AG08395 (cell line): Measurements from ENCODE around the gene DCLRE1C.
"Not testable (repeated sequence)": the region's sequence is repeated elsewhere in the genome, so short reads cannot be mapped to it uniquely, and the experiment has no call there.

Experiments used
- DNase-seq: peaks from one replicate; pipeline ENCODE4 v3.0.0; 2012; ENCODE audit warnings: mixed read lengths, low spot score

Gene DCLRE1C

DNA sequence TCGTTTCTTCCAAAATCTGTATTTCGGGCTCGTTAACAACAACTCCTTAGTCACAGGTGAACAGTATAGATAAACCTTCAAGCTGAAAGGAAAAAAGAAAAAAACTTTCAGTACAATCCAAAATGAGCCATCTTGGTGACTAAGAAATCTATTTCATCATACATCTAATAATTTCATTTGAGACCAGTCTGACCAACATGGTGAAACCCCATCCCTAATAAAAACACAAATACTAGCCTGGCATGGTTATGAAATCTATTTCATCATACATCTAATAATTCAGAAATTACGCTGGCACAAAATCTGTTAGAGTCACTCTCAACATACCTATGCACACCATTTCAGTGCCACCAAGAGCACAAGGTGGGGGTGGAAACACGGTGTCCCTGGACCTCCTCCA is 8.8 kb downstream of the DCLRE1C start:
- DNase-seq, result no peak

DNA sequence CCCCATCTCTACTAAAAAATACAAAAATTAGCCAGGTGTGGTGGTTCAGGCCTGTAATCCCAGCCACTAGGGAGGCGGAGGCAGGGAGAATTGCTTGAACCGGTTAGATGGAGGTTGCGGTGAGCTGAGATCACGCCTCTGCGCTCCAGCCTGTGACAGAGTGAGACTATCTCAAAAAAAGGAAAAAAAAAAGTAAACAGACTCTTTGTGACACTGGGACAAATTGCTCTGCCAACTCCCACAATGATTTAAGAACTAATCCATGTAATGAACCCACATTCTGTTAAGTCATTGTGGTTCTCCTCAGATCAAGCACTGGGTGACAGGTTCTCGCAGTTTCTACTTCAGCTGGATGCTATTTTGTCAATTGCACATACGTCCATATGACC is 11.0 kb downstream of the DCLRE1C start:
- not testable (repeated sequence) for DNase-seq

DNA sequence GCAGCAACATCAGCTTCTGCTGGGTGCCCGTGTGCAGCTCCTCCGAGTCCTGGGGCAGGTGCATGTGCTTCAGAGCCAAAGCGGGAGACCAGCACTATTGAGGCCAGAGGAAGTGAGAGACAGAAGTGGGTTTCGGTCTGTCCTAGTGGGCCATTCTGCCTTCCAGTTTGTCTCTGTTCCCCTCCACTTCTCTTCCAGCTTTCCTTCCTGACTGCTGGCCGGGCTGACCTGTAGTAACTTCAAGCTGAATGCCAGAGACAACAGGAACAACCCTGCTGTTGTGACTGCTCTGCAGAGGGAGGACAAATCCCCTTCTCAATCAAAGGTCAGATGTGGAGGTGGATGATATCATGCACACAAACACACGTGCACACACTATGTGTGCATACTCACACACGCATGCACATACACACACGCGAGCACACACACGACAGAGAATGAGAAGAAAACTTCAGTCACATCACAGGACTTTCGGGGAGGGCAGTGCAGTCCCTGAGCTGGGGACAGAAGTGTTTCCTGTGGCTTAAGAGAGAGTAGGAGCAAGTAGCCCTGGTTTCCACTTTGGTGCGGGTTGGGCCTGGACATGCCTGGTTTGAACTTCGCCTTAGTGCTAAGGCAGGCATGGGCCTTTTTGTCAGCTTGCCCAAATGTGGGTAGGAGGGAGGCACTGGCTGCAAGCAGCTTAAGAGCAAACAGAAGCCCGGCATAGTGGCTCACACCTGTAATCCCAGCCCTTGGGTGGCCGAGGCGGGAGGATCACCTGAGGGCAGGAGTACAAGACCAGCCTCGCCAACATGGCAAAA is 11.5 kb downstream of the DCLRE1C start:
- DNase-seq, result not testable (repeated sequence)

DNA sequence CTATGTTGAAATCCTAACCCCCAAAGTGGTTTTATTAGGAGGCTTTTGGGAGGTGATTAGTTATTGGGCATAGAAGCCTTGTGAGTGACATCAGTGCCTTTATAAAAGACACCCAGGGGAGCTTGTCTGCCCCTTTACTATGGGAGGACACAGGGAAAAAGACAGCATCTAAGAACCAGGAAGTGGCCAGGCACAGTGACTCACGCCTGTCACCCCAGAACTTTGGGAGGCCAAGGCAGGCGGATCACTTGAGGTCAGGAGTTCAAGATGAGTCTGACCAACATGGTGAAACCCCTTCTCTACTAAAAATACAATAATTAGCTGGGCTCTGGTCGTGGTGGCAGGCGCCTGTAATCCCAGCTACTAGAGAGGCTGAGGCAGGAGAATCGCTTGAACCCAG is 14.9 kb downstream of the DCLRE1C start:
- DNase-seq, result not testable (repeated sequence)

DNA sequence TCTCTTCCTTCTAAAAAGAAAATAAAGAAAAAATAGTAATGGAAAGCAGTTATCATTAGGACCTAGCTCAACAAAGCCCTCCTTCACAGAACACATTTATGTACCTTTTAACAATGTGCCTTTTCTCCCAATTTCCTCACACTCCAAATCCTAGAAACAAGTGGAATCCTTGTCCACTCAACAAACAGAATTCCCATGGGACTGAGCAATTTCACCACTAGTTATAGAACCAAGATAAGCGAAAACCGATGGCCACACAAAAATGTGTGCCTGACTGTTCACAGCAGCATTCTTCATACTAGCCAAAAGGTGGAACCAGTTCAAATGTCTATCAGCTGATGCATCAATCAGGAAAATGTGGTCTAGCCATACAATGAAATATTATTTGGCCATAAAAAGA is 17.3 kb downstream of the DCLRE1C start:
- no peak for DNase-seq

DNA sequence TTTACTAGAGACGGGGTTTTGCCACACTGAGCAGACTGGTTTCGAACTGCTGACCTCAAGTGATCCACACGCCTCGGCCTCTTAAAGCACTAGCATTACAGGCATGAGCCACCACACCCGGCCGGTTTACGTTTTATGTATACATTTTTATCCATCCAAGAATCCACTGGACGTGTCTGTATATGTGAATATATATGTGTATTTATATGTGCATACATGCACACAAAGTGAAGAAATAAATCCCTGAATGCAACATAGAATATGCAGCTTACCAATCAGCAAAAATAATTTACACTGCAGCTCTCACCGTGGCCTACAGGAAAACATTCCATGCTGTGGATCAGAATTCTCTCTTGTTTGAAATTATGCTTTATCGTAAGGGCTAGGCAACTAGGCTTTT is 23.3 kb downstream of the DCLRE1C start:
- no peak for DNase-seq

DNA sequence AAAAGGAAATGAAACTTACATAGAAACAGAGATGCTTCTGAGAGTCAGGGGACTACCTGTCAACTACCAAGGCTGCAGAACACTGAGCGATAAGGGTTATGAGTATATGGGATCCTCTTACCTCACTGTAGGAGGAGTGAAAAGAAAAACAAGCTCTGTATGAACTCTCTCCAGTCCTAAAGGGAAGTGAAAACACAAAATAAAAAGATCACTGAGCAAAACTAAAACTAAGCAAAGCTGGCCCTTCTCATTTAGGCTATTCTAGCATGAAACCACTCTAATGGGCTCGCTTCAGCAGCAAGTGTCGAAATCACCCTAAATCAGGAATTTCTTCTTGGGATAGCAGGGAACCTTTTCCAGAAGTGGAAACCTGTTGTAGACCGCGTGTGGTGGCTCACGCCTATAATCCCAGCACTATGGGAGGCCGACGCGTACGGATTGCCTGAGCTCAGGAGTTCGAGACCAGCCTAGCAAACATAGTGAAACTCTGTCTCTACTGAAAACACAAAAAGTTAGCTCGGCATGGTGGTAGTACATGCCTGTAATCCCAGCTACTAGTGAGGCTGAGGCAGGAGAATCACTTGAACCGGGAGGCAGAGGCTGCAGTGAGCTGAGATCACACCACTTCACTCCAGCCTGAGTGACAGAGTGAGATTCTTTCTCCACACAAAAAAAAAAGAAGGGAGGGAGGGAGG is 27.0 kb downstream of the DCLRE1C start:
- no peak for DNase-seq

DNA sequence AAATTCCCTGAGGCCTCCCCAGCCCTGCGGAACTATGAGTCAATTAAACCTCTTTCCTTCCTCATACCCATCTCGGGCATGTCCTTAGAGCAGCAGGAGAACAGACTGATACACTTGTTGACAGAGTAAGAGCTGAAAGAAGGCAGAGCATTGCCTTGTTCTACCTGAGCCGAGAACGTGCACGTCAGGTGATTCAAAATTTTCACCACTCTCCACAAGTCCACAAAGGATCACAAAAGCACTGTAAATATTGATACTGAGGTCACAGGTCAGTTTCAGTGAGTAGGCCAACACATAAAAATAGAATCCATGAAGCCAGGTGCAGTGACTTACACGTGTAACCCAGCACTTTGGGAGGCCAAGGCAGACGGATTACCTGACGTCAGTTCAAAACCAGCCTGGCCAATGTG is 27.8 kb downstream of the DCLRE1C start:
- DNase-seq, result no peak

DNA sequence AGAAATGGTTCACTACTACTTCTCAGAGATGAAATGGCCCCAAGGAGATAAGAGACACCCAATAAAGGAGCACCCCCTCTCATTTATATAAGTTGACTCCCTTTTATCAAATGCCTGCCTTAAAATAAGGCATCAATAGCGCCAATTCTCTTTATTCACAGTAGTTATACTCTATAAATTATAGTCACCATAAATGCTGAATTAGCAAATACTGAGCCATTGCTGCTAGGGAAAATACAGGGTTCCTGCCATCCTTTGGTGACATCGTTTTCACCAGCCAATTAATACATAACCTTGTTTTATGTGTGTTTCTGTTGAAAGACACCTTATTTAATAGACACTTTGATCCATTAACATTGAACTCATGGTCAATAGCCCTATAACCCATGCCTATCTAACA is 28.6 kb downstream of the DCLRE1C start:
- DNase-seq, result no peak

DNA sequence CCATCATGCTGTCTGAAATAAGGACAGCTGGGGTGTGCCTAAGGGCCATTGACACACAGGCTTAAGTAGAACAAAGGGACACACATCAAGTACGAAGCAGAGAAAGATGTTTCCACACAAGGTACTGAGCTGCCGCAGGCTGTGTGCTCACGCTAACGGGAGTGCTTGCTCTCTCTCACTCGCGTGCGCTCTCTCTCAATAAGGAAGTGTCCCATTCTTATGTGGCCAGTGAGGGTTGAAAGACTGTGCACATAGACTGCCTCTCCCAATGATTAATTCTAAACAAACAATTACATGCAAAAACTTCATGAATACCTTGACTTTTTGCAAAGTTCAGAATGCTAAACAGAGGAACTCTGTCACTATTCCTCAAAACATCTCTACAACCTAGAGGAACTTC is 29.9 kb downstream of the DCLRE1C start:
- no peak for DNase-seq

DNA sequence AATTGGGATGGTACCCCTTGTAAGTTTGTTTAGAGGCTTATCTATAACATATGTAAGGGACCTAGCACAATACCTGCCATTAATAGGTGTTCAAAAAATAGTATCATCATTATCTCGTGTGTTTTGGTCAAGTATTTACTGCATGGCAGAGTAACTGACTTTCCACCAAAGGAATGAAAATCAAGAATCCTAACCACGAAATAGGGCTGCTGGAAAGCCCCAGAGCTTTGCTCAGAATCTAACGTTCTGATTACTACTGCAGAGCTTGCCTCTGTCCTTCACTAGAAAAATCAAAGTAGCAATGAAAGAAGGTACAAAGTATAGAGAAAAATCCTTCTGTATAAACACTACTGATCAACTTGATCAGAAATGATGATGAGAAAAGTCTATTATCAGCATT is 34.9 kb downstream of the DCLRE1C start:
- DNase-seq, result no peak

DNA sequence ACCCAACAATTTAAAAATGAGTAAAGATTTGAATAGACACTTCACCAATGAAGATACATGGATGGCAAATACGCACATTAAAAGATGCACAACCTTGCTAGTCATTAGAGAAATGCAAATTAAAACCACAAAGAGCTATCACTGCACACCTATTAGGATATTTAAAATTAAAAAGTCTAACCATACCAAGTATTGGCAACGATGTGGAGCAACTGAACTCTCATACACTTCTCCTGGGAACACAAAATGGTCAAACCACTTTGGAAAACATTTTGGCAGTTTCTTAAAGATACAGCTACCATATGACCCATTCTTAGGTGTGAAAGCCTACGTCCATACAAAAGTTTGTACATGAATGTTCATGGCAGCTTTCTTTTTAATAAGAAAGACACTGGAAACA is 36.1 kb downstream of the DCLRE1C start:
- no peak for DNase-seq

DNA sequence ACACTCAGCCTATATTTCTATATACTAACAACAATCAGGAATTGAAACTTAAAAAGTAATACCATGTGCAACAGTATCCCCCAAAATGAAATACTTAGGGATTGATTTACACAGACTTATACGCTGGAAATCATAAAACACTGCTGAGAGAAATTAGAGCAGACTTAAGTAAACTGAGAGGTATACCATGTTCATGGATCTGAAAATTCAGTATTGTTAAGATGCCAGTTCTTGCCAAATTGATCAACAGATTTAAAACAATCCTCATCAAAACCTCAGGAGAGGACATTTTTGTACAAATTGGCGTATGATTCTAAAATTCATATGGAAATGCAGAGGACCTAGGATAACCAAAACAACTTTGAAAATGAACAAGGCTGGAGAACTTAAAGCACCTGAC is 37.3 kb downstream of the DCLRE1C start:
- no peak for DNase-seq

DNA sequence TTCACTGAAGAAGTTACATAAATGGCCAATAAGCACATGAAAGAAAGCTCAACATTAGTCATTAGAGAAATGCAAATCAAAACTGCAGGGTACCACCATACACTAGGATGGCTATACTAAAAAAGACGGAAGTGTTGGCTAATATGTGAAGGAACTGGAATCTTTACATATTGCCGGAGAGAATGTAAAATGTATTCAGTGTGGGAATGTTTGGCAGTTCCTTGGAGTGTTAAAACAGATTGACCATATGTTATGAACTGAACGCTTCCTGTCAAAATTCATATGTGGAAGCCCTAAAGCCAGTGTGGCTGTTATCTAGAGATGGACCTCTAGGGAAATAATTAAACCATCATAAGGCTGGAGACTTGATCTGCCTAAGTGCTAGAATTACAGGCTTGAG is 42.1 kb downstream of the DCLRE1C start:
- DNase-seq, result no peak

DNA sequence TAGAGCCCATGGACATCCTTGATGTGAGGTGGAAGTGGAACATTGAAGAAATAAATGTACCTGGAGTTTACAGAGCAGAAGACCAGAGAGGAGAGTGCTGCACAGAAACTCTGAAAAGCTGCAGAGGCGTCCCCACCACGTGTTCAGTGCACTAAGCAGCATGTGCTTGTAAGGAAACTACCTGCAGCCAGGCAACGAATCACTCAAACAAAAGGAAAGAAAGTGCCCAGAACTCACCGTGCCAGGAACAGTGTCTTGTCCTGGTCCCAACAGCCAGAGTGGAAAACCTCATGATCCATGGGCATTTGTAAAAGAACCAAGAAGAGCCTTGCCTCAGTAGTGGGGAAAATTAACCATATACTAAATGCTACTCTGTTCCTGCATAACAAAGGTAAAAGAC is 42.9 kb downstream of the DCLRE1C start:
- no peak for DNase-seq

DNA sequence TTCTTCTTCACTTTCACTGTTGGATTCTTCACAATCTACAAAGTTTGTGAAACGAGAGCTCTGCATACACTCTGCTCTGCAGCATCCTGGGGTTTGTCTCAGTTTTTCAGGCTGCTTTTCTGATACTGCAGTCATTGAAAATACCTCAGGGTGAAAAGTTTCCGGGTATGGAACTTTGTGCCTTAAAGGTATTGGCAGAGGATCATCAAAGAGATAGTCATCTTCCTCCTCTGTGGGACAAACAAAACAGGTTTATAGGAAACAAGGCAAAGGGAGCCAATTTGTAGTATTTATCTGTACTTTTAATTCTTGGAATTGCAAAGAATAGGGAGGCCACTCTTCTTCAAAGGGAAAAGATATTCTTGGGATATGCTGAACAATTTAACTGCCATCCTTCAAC is 44.8 kb downstream of the DCLRE1C start:
- DNase-seq, result no peak

DNA sequence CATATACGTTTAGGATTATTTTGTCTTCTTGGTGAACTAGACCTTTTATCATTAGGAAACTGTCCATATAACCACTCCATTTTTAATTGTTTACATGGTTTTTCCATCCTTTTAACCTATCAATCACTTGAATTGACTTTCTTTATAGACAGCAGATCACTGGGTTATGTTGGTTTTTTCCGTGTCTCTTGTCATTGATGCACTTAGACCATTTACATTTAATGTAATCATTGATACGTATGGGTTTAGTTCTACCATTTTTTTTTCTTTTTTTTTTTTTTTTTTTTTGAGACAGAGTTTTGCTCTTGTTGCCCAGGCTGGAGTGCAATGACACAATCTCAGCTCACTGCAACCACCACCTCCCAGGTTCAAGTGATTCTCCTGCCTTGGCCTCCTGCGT is 46.3 kb downstream of the DCLRE1C start:
- not testable (repeated sequence) for DNase-seq

DNA sequence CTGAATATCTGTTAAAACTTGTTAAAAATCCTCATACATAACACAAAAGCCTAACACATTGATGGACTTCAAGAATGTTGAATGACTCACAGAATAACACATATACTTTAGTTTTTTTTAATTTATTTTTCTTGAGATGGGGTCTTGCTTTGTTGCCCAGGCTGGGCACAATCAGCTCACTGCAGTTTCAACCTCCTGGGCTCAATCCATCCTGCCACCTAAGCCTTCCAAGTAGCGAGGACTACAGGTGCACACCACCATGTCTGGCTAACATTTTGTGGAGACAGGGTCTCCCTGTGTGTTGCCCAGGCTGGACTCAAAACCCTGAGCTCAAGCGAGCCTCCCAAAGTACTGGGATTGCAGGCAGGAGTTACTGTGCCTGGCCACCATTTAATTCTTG is 47.1 kb downstream of the DCLRE1C start:
- DNase-seq, result no peak

DNA sequence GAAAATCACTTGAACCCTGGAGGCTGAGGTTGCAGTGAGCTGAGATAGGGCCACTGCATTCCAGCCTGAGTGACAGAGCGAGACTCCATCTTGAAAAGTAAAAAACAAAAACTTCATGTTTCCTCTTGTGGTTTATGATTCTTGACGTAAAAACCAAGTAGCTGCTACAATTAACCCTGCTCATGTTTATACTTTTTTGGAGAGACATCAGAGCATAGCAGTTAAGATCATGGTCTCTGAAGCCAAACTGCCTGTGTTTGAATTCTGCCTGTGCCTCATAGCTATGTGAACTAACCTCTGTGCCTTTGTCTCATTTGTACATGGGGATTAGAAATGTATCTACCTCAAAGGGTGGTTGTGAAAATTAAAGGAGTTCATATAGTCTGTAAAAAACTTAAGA is 48.0 kb downstream of the DCLRE1C start:
- no peak for DNase-seq

DNA sequence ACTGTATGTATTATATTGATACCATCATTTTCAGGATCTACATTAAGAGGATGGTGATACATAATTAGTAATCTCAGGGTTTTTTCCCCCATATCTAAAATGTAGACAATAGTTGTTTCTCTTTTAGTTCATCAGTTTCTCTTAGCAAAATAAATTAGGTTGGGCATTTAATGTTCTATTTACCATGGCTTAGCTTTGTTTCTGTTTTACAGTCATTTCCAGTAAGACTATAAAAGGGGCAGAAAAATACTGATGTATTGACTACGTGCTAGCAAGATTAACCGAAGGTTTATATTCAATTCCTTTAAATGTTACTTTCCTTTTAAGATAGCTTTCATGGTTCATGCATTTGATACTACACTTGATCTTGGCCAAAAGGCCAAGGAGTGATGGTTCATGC is 49.0 kb downstream of the DCLRE1C start:
- no peak for DNase-seq

DNA sequence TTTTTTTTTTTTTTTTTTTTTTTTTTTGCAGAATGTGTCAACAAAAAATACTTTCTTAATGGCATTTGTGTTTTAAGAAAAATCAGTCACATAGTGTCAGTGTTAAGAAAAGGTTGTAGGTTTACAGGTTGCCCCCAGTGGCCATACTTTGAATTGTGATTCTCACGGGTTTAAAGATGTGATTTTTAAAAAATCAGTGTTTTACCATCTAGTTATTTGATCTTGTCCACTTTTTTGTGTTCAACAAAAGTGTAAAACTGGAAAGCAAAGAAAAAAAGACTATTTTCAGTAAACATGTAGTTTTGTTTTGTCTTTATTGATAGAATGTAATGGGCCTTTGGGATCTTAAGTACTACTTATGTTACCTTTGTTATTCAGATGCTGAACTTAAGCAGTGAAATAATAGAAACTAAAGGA is 49.6 kb downstream of the DCLRE1C start:
- DNase-seq, result peak; percentile 59

DNA sequence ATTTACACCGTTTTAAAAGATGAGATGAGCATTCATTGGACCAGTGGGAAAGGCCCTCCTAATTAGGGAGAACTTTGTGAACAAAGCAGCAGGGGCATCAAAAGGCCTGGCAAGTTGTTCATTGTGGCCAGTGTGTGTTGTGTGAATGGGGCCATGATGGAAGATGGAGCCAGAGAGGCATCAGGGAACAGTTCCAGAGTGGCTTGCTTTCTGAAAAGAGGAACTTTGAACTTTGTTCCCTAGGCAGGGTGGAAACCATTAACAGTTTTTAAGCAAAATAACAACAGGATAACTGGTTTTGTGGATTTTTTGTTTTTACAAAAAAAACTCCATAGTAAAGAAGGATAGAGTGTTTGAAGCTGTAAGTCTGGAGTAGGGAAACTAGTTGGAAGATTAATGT is 62.7 kb downstream of the DCLRE1C start:
- DNase-seq, result no peak

DNA sequence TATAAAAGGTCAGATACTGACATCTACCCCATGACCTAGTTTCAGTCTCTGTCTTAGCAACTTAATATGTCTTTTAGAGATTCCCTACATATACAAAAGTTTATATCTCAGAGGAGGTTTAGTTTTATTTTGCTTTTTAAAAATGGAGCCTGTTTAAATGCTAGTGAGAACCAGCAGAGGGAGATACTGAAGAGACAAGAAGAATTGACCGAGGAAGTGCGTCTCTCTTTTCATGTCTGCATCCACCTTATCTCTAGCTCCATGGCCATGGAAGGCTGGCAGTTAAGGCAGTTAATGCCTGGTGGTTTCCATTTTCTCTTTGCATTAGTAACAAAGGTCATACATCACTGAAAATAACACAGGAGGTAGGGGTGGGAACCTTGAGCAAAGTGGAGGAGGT is 64.6 kb downstream of the DCLRE1C start:
- peak; percentile 10 for DNase-seq

DNA sequence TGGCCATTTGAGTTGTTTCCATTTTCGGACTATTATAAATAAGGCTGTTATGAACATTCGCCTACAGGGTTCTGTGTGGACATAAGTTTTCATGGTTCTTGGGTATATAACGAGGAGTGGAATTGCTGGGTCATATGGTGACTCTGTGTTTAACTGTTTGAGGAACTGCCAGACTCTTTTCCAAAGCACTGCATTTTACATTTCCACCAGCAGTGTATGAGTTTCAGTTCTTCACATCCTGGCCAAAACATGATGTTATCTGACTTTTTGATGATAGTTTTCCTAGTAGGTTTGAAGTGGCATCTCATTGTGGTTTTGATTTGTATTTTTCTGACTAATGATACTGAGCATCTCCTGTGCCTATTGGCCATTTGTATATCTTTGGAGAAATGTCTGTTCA is 69.8 kb downstream of the DCLRE1C start:
- DNase-seq, result no peak
